ENCODE data around the gene AMMECR1. TPM values are rescaled to one million over a fixed set of nuclear protein-coding genes. Genes with fewer than 3 reads are reported as not detected.

Gene AMMECR1
- polyA plus RNA-seq, 3 donors, result 2.1 to 3.3 (median 2.9) TPM

DNA sequence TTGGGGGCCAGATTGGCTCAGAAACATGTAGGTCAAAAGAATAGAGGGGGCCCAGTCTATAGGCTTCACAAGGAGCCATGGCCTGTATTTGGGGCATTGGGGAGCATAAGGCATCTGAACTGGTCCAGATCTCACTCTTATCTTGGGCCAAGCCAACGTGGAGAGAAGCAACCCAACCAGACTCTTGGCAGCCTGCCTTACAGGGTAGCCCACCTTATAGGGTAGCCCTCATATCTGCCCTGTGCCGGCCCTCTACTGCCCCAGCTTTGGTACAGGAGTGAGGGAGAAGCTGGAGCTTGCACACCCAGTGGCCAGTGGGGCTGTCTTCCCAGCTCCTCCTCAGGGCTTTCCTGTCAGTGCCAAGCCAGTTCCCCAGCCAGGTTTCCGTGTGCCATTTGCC lies 142.2 kb downstream of the AMMECR1 start:
- no peaks in the 10 kb centered on the region for H3K27me3 ChIP-seq (ENCODE audit: control insufficient read depth in 2 of 2, insufficient read depth in 2 of 2, low read length in 2 of 2)
- no peak overlapping the region for H3K4me2 ChIP-seq (replicated peaks; ENCODE audit: extremely low read depth, low read length, poor library complexity, severe bottlenecking)
- Mint-ChIP-seq H3K27me3 (ENCODE audit: low read depth in 3 of 3) (peaks cover 0 to 6% (median 2%) of the 10 kb centered on the region in 3 donors), H3K4me3 (no peak overlapping the region), H3K27ac (peak overlapping the region in 3 of 7 donors; percentile 48 to 79 (median 66)), H3K36me3 (peaks cover 56 to 66% of the 10 kb centered on the region in 2 donors), H3K9me3 (peaks cover 0 to 3% (median 0%) of the 10 kb centered on the region in 7 donors), H3K4me1 (peaks cover 34% of the 10 kb centered on the region)
- H3K79me2 ChIP-seq (ENCODE audit: insufficient read depth, low read length), result no peaks in the 10 kb centered on the region
- peaks cover 10 to 12% of the 10 kb centered on the region in 2 donors for H3K4me1 ChIP-seq (ENCODE audit: control insufficient read depth in 1 of 2, insufficient read depth in 2 of 2, low read length in 2 of 2)
- peak overlapping the region in 1 of 2 donors; percentile 61 for H3K27ac ChIP-seq (ENCODE audit: low read depth in 1 of 2, low read length in 2 of 2)
- no peak for DNase-seq
- WGBS (ENCODE audit: insufficient coverage), result no CpG with 5 or more reads among the region's 3 CpGs
- H3K36me3 ChIP-seq (replicated peaks in 1 of 2; ENCODE audit: control insufficient read depth in 1 of 2, insufficient read depth in 2 of 2, low read length in 2 of 2), result peaks cover 20 to 72% of the 10 kb centered on the region in 2 donors
- intact Hi-C loops (cut with micrococcal nuclease), result loop anchor here in 1 of 2 donors (10.0 kb wide), 1 partner anchor 99 kb away; no protein-coding TSS in a partner anchor
- no peak overlapping the region for H2AFZ ChIP-seq (ENCODE audit: insufficient read depth, low read depth, low read length, poor library complexity, severe bottlenecking)
- no peak overlapping the region for H3K9ac ChIP-seq (ENCODE audit: insufficient read depth, low read length, poor library complexity, severe bottlenecking)
- H3K4me3 ChIP-seq (replicated peaks in 1 of 3; ENCODE audit: low read depth in 2 of 3, low read length in 3 of 3), result no peak overlapping the region
- H4K20me1 ChIP-seq (ENCODE audit: insufficient read depth, low read length), result peaks cover 55% of the 10 kb centered on the region
- TF ChIP-seq, protein P1, sequence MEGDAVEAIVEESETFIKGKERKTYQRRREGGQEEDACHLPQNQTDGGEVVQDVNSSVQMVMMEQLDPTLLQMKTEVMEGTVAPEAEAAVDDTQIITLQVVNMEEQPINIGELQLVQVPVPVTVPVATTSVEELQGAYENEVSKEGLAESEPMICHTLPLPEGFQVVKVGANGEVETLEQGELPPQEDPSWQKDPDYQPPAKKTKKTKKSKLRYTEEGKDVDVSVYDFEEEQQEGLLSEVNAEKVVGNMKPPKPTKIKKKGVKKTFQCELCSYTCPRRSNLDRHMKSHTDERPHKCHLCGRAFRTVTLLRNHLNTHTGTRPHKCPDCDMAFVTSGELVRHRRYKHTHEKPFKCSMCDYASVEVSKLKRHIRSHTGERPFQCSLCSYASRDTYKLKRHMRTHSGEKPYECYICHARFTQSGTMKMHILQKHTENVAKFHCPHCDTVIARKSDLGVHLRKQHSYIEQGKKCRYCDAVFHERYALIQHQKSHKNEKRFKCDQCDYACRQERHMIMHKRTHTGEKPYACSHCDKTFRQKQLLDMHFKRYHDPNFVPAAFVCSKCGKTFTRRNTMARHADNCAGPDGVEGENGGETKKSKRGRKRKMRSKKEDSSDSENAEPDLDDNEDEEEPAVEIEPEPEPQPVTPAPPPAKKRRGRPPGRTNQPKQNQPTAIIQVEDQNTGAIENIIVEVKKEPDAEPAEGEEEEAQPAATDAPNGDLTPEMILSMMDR (IDR thresholded peaks at IDR 0.05), result no peak
- no peaks in the 10 kb centered on the region for H3K9me3 ChIP-seq (replicated peaks in 1 of 2; ENCODE audit: control insufficient read depth in 1 of 2, insufficient read depth in 1 of 2, low read length in 2 of 2)

DNA sequence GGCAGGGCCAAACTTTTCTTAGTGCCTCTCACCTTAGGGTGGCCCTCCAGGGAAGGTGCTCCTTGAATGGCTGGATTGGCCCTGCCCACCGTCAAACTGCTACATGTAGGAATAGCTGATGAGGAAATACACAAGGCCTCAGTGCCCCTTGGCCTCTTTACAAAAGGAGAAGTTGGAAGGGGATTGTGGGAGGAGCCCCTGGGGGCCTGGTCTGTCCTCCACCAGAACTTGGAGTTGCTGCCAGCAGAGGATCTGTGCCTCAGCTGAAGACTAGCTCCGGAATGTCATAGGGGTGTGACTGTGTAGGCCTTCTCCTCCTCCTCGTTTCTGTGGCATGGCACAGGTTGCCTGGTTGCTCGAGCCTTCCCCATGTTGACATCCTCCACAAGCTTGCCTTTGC lies 142.7 kb downstream of the AMMECR1 start:
- H3K27me3 Mint-ChIP-seq (ENCODE audit: low read depth in 3 of 3), result peaks cover 0 to 6% (median 2%) of the 10 kb centered on the region in 3 donors

More for the DNA sequence above, 142.7 kb downstream of the AMMECR1 start:
- peak in 2 of 3 donors; percentile 2 to 5 for DNase-seq
- H3K9me3 Mint-ChIP-seq, result peaks cover 0 to 3% (median 0%) of the 10 kb centered on the region in 7 donors
- no peaks in the 10 kb centered on the region for H3K79me2 ChIP-seq (ENCODE audit: insufficient read depth, low read length)
- H2AFZ ChIP-seq (ENCODE audit: insufficient read depth, low read depth, low read length, poor library complexity, severe bottlenecking), result no peak overlapping the region
- peaks cover 57% of the 10 kb centered on the region for H4K20me1 ChIP-seq (ENCODE audit: insufficient read depth, low read length)
- peaks cover 34% of the 10 kb centered on the region for H3K4me1 Mint-ChIP-seq
- TF ChIP-seq, protein P1 (IDR thresholded peaks at IDR 0.05), result no peak
- peaks cover 10 to 12% of the 10 kb centered on the region in 2 donors for H3K4me1 ChIP-seq (ENCODE audit: control insufficient read depth in 1 of 2, insufficient read depth in 2 of 2, low read length in 2 of 2)
- peak overlapping the region in 1 of 2 donors; percentile 61 for H3K27ac ChIP-seq (ENCODE audit: low read depth in 1 of 2, low read length in 2 of 2)
- H3K36me3 ChIP-seq (replicated peaks in 1 of 2; ENCODE audit: control insufficient read depth in 1 of 2, insufficient read depth in 2 of 2, low read length in 2 of 2), result peaks cover 20 to 75% of the 10 kb centered on the region in 2 donors
- no peak overlapping the region for H3K9ac ChIP-seq (ENCODE audit: insufficient read depth, low read length, poor library complexity, severe bottlenecking)
- H3K9me3 ChIP-seq (replicated peaks in 1 of 2; ENCODE audit: control insufficient read depth in 1 of 2, insufficient read depth in 1 of 2, low read length in 2 of 2), result no peaks in the 10 kb centered on the region
- H3K36me3 Mint-ChIP-seq, result peaks cover 57 to 66% of the 10 kb centered on the region in 2 donors
- intact Hi-C loops (cut with micrococcal nuclease), result loop anchor here in 1 of 2 donors (10.0 kb wide), 1 partner anchor 100 kb away; no protein-coding TSS in a partner anchor
- no peak overlapping the region for H3K4me2 ChIP-seq (replicated peaks; ENCODE audit: extremely low read depth, low read length, poor library complexity, severe bottlenecking)
- H3K27ac Mint-ChIP-seq, result peak overlapping the region in 5 of 7 donors; percentile 6 to 80 (median 64)
- no peak overlapping the region for H3K4me3 Mint-ChIP-seq
- no peaks in the 10 kb centered on the region for H3K27me3 ChIP-seq (ENCODE audit: control insufficient read depth in 2 of 2, insufficient read depth in 2 of 2, low read length in 2 of 2)
- H3K4me3 ChIP-seq (replicated peaks in 1 of 3; ENCODE audit: low read depth in 2 of 3, low read length in 3 of 3), result no peak overlapping the region
- WGBS (ENCODE audit: insufficient coverage), result no CpG with 5 or more reads among the region's 4 CpGs

All from CD14-positive monocyte (primary cell).